Liver (tissue), 9 donors: ENCODE data around the gene PMM2. TPM values are rescaled to one million over a fixed set of nuclear protein-coding genes. Genes with fewer than 3 reads are reported as not detected.

Experiments used
- DNase-seq: peaks from one replicate; pipeline ENCODE4 v3.0.0-alpha.2; 2017; ENCODE audit warnings: low spot score
- H3K27ac ChIP-seq, 2 donors: one replicate each; pipeline ENCODE4 v1.7.0; 2013; ENCODE audit warnings: inconsistent platforms in 2 of 2, low read length in 2 of 2, control low read depth in 1 of 2, low read depth in 1 of 2, mild to moderate bottlenecking in 1 of 2
- H3K27me3 ChIP-seq, 4 donors: one replicate each; pipeline versions ENCODE4 v1.6.1 to v1.7.0; 2013; ENCODE audit warnings: low read length in 3 of 4, inconsistent platforms in 1 of 4, mild to moderate bottlenecking in 1 of 4, moderate library complexity in 1 of 4; ENCODE audit not compliant: control insufficient read depth in 4 of 4, insufficient read depth in 4 of 4
- H3K36me3 ChIP-seq, 4 donors: one replicate each; pipeline versions ENCODE4 v1.6.1 to v1.7.0; 2013; ENCODE audit warnings: low read length in 3 of 4, mild to moderate bottlenecking in 3 of 4, low read depth in 1 of 4, moderate library complexity in 1 of 4; ENCODE audit not compliant: control insufficient read depth in 4 of 4, insufficient read depth in 3 of 4
- H3K4me1 ChIP-seq, 4 donors: one replicate each; pipeline versions ENCODE4 v1.6.1 to v1.7.0; 2013; ENCODE audit warnings: low read length in 3 of 4, mild to moderate bottlenecking in 3 of 4, moderate library complexity in 1 of 4; ENCODE audit not compliant: control insufficient read depth in 4 of 4, insufficient read depth in 4 of 4
- H3K4me3 ChIP-seq, 3 donors: one replicate each; pipeline versions ENCODE4 v1.6.1 to v1.7.0; 2013; ENCODE audit warnings: low read length in 3 of 3, control low read depth in 1 of 3, low read depth in 1 of 3, mild to moderate bottlenecking in 1 of 3
- H3K9ac ChIP-seq, 2 donors: one replicate each; pipeline ENCODE4 v1.7.0; 2013; ENCODE audit warnings: low read length in 2 of 2, mild to moderate bottlenecking in 2 of 2, moderate library complexity in 2 of 2, control low read depth in 1 of 2, low read depth in 1 of 2
- H3K9me3 ChIP-seq, 4 donors: one replicate each; pipeline versions ENCODE4 v1.6.1 to v1.7.0; 2013; ENCODE audit warnings: low read length in 3 of 4; ENCODE audit not compliant: control insufficient read depth in 4 of 4
- EGR1 ChIP-seq, 2 donors: IDR thresholded peaks; 2 replicates each; pipeline ENCODE4 v1.6.1; 2016 to 2018; ENCODE audit warnings: antibody characterized with exemption in 2 of 2, low read depth in 2 of 2
- FOXA1 ChIP-seq: IDR thresholded peaks from 2 replicates; pipeline ENCODE4 v1.6.1; 2016; ENCODE audit warnings: antibody characterized with exemption
- FOXA2 ChIP-seq: IDR thresholded peaks from 2 replicates; pipeline ENCODE4 v1.6.1; 2016; ENCODE audit warnings: antibody characterized with exemption
- GABPA ChIP-seq, 2 donors: IDR thresholded peaks in 1 of 2; conservative IDR thresholded peaks in 1 of 2; 2 replicates each; pipeline ENCODE4 v1.6.1; 2016; ENCODE audit warnings: antibody characterized with exemption in 2 of 2, mild to moderate bottlenecking in 1 of 2, moderate library complexity in 1 of 2
- HNF4G ChIP-seq: IDR thresholded peaks from 2 replicates; pipeline ENCODE4 v1.6.1; 2016; ENCODE audit warnings: antibody characterized with exemption
- JUND ChIP-seq, 2 donors: IDR thresholded peaks; 2 replicates each; pipeline ENCODE4 v1.6.1; 2016; ENCODE audit warnings: antibody characterized with exemption in 2 of 2
- RAD21 ChIP-seq, 2 donors: IDR thresholded peaks; 2 replicates each; pipeline ENCODE4 v1.6.1; 2016; ENCODE audit warnings: antibody characterized with exemption in 2 of 2, mild to moderate bottlenecking in 2 of 2
- RXRA ChIP-seq, 2 donors: IDR thresholded peaks; 2 replicates each; pipeline ENCODE4 v1.6.1; 2017 to 2018; ENCODE audit warnings: antibody characterized with exemption in 2 of 2, mild to moderate bottlenecking in 1 of 2
- SP1 ChIP-seq: IDR thresholded peaks from 2 replicates; pipeline ENCODE4 v1.6.1; 2018; ENCODE audit warnings: antibody characterized with exemption, mild to moderate bottlenecking
- TAF1 ChIP-seq: conservative IDR thresholded peaks from 2 replicates; pipeline ENCODE4 v1.6.1; 2016; ENCODE audit warnings: antibody characterized with exemption, mild to moderate bottlenecking
- YY1 ChIP-seq: IDR thresholded peaks from 2 replicates; pipeline ENCODE4 v1.6.1; 2016; ENCODE audit warnings: antibody characterized with exemption, mild to moderate bottlenecking
- WGBS: extraction: QIAGEN DNeasy Blood & Tissue Kit; methylation state at CpG from one replicate; pipeline ENCODE4 v1.1.7; 2013; 5-methylcytosine and 5-hydroxymethylcytosine counted together
- polyA plus RNA-seq, 2 donors: library from polyadenylated mRNA; stranded (reverse) in 1 of 2; unstranded in 1 of 2; fragments of 200-250 nt in 1 of 2; fragments of >200 nt in 1 of 2; fragmentation: Nextera tagmentation in 1 of 2; extraction: Ambion mirVana in 1 of 2; gene quantifications; one replicate each; pipeline versions ENCODE4 v1.2.1 to v1.2.3, GENCODE V29; 2013 to 2015
- total RNA-seq, 2 donors: library from RNA; depleted of rRNA; stranded (reverse); fragments of >200 nt; gene quantifications; one replicate each; pipeline ENCODE4 v1.2.3, GENCODE V29; 2014
- TF ChIP-seq, protein P1 (sequence below): IDR thresholded peaks from 2 replicates; pipeline ENCODE4 v1.6.1; 2016; ENCODE audit warnings: antibody characterized with exemption
- TF ChIP-seq, protein P2 (sequence below): IDR thresholded peaks from 2 replicates; pipeline ENCODE4 v1.6.1; 2016; ENCODE audit warnings: antibody characterized with exemption, mild to moderate bottlenecking
- TF ChIP-seq, protein P3 (sequence below): IDR thresholded peaks from 2 replicates; pipeline ENCODE4 v1.6.1; 2016; ENCODE audit warnings: antibody characterized with exemption
- donor health status: healthy.
- donor health status: healthy.
- donor health status: healthy.
- donor health status: healthy.
- donor health status: healthy.

The PMM2 gene
- total and polyA plus RNA-seq, 4 donors = 6.8 to 38.9 (median 30.0) TPM

DNA sequence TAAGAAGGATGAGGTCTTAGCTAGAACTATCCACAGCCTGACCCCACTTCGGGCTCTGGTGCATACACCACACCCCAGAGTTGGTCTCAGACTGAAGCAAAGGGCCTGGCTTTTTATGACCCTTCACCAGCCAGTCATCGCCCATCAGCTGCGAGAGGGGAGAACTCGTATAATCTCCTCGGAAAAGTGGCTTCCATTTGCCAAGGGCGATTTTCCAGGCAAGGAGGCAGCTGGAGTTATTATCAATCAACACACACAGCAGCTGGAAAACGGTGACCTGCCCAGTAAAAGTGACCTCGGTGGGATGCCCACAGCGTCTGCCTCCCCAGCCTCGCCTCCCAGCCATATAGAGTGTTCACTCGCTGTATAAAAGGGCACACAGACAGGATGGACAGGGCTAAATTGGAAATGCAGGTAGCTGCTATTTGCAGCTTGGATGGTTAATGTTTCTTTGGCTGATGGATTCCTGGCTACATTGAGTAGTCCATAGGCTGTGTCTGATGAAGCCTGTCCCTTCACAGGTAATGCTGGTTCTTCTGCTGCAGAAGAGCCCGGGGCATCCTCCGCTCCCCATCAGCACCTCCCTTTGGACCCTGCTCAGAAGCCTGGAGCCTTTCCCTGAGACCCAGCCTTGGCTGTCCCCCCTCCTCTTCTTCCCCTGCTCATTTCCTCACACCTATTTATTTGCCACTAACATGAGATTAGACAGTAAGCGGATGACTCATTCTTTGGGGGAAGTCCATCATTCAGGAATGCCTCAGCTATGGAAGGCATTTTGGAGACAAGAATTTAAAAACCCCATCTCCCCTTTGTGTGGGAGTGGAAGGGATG is 45.9 kb upstream of the PMM2 start:
- Histone ChIP-seq H3K4me3 (no peak overlapping the region), H3K4me1 (no peaks in the 10 kb centered on the region), H3K9me3 (no peaks in the 10 kb centered on the region), H3K27me3 (no peaks in the 10 kb centered on the region), H3K36me3 (peaks cover 3 to 47% (median 28%) of the 10 kb centered on the region in 4 donors), H3K9ac (no peak overlapping the region), H3K27ac (peak overlapping the region in 1 of 2 donors; percentile 1)
- no peak for DNase-seq
- TF ChIP-seq, protein P1, sequence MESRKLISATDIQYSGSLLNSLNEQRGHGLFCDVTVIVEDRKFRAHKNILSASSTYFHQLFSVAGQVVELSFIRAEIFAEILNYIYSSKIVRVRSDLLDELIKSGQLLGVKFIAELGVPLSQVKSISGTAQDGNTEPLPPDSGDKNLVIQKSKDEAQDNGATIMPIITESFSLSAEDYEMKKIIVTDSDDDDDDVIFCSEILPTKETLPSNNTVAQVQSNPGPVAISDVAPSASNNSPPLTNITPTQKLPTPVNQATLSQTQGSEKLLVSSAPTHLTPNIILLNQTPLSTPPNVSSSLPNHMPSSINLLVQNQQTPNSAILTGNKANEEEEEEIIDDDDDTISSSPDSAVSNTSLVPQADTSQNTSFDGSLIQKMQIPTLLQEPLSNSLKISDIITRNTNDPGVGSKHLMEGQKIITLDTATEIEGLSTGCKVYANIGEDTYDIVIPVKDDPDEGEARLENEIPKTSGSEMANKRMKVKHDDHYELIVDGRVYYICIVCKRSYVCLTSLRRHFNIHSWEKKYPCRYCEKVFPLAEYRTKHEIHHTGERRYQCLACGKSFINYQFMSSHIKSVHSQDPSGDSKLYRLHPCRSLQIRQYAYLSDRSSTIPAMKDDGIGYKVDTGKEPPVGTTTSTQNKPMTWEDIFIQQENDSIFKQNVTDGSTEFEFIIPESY = no peak
- TF ChIP-seq HNF4G (no peak), JUND (IDR thresholded peaks at IDR 0.05) (peak; percentile 23 to 59)
- TF ChIP-seq, protein P2, sequence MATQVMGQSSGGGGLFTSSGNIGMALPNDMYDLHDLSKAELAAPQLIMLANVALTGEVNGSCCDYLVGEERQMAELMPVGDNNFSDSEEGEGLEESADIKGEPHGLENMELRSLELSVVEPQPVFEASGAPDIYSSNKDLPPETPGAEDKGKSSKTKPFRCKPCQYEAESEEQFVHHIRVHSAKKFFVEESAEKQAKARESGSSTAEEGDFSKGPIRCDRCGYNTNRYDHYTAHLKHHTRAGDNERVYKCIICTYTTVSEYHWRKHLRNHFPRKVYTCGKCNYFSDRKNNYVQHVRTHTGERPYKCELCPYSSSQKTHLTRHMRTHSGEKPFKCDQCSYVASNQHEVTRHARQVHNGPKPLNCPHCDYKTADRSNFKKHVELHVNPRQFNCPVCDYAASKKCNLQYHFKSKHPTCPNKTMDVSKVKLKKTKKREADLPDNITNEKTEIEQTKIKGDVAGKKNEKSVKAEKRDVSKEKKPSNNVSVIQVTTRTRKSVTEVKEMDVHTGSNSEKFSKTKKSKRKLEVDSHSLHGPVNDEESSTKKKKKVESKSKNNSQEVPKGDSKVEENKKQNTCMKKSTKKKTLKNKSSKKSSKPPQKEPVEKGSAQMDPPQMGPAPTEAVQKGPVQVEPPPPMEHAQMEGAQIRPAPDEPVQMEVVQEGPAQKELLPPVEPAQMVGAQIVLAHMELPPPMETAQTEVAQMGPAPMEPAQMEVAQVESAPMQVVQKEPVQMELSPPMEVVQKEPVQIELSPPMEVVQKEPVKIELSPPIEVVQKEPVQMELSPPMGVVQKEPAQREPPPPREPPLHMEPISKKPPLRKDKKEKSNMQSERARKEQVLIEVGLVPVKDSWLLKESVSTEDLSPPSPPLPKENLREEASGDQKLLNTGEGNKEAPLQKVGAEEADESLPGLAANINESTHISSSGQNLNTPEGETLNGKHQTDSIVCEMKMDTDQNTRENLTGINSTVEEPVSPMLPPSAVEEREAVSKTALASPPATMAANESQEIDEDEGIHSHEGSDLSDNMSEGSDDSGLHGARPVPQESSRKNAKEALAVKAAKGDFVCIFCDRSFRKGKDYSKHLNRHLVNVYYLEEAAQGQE = no peak
- 85% methylated on average over 14 of the region's 14 CpGs for WGBS

DNA sequence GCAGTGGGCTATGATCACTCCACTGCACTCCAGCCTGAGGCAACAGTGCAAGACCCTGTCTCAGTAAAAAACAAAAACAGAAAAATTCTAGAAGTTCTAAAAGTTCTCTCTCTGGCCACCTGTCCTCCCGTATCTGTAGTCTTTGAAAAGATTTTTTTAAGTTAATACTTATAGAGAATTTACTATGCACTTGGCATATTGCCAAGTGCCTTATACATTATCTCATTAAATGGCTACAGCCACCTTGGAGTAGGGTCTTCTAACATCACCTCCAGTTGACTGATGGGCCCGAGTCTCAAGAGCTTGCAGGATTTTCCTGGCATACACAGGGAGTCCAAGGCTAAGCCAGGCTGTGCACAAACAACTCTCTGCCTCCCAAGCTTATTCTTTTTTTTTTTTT is 44.9 kb upstream of the PMM2 start:
- TF ChIP-seq FOXA1 = no peak
- TF ChIP-seq TAF1 = no peak
- no peak for TF ChIP-seq RAD21 (IDR thresholded peaks at IDR 0.05)
- no peak for TF ChIP-seq RXRA (IDR thresholded peaks at IDR 0.05)
- TF ChIP-seq, protein P3, sequence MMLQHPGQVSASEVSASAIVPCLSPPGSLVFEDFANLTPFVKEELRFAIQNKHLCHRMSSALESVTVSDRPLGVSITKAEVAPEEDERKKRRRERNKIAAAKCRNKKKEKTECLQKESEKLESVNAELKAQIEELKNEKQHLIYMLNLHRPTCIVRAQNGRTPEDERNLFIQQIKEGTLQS = no peak
- TF ChIP-seq EGR1 (IDR thresholded peaks at IDR 0.05; ENCODE audit: low read depth in 2 of 2) = no peak
- TF ChIP-seq, protein P2 = no peak
- no peak for TF ChIP-seq FOXA2
- TF ChIP-seq, protein P1 = no peak
- no peak for TF ChIP-seq SP1
- TF ChIP-seq HNF4G = no peak
- TF ChIP-seq JUND (IDR thresholded peaks at IDR 0.05) = no peak
- no peak for TF ChIP-seq GABPA (IDR thresholded peaks at IDR 0.05 in 1 of 2, conservative IDR thresholded peaks at IDR 0.05 in 1 of 2)
- no peak for TF ChIP-seq YY1
- no peak overlapping the region for H3K4me3 ChIP-seq
- H3K4me1 ChIP-seq = no peaks in the 10 kb centered on the region
- H3K9me3 ChIP-seq = no peaks in the 10 kb centered on the region
- no peak overlapping the region for H3K9ac ChIP-seq
- H3K27ac ChIP-seq = peak overlapping the region in 1 of 2 donors; percentile 1
- no peaks in the 10 kb centered on the region for H3K27me3 ChIP-seq
- WGBS = 47% methylated on average over 2 of the region's 2 CpGs
- no peak for DNase-seq
- H3K36me3 ChIP-seq = peaks cover 3 to 52% (median 28%) of the 10 kb centered on the region in 4 donors
